Right renal pelvis (tissue), 4 donors: ENCODE data around the gene PPARGC1A. TPM values are rescaled to one million over a fixed set of nuclear protein-coding genes. Genes with fewer than 3 reads are reported as not detected.

Experiments used
- DNase-seq, 4 donors: peaks; one replicate each; pipeline ENCODE4 v3.0.0-alpha.2; 2013; ENCODE audit warnings: low read depth in 4 of 4, low spot score in 3 of 4, missing footprints in 1 of 4
- polyA plus RNA-seq, 4 donors: library from polyadenylated mRNA; unstranded; fragments of 120-200 nt; gene quantifications; one replicate each; pipeline ENCODE4 v1.2.1, GENCODE V29; 2013; ENCODE audit not compliant: insufficient read length in 4 of 4

The PPARGC1A gene
- polyA plus RNA-seq, 4 donors = 25.0 to 35.5 (median 34.2) TPM

DNA sequence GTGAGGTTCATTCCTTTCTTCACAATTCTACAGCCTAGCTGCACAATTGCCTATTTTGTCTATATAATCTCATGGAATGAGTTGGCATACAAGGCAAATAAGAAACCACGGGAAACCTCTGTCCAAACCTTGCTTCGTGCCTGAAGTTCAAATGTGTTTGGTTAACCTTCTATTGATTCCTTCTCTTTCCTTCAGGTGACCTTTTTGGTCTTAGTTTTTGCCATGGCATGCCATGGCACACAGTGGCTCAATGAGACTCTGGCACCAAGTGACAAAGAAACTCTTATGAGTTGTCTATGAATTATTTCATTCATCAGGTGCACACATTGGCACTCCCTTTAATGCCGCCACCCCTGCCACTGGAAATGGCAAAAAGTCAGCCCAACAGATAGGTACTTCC is 101.8 kb downstream of the PPARGC1A start:
- no peak for DNase-seq

DNA sequence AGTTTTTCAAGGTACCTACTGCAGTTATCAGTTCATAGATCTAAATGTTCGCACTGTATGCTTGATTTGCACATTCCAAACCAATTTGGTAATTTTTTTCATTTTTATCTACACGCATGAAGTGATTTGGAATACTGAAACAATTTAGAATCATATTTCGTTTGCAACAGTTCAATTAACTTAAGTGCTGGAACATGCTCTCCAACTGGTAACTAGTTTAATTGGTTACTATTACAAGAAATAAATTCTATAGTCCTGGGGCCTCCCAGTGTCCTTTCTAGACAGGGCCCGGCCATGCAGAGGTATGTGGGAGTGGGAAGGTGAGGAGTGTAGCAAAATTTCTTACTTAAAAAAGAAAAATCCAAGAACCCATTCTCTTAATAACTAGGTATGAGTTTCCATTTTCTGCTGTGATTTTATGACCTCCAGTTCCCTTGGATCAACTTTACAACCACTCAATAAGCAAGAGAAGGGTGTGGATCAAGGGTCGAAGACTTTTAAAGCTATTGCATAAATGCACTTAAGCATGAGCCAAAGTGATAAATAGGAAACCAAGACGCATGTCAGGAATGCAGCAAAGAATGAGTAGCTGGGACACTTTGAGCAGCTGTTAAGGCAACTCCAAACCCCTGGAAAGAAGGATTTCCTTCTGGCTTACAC is 106.9 kb downstream of the PPARGC1A start:
- DNase-seq = no peak

DNA sequence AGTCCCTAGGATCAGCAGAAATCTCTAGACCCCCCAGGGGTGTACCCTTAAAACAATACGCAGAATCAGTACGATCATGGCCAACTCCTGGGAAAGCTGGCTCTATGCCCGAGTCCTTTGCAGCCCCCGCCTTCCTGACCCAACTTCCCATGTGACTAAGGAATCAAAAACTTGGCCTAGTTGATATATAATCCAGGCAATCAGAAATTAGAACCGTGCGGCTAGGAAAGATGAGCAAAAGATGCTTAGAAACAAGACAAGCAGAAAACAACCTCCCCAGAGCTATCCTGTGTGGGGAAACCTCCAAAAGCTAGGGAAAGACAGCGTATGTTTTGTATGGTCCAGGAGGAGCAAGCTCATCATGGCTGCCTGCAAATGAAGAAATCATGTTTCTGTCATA is 110.0 kb downstream of the PPARGC1A start:
- DNase-seq = no peak

- DNase-seq = no peak
These were observed 110.4 kb downstream of the PPARGC1A start for GRCh38 chr4:23779422-23779821.

DNA sequence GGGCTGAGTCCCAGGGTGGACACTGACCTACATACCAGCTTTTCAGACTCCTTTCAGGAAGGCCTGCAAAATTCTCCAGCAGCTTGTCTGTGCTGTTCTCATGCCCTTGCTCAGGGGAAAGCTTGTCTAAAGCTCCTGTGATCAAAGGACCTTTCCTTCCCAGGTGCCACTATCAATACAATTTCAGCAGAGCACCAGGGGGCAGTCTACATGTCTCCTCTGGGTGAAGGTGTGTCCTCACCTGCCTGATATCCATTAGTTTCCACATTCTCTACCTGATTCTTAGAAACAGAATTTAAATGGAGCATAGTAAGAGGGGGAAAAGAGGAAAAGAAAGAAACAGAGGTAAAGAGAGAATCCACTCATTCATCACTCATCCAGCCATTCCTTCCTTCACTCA is 114.2 kb downstream of the PPARGC1A start:
- DNase-seq = no peak

DNA sequence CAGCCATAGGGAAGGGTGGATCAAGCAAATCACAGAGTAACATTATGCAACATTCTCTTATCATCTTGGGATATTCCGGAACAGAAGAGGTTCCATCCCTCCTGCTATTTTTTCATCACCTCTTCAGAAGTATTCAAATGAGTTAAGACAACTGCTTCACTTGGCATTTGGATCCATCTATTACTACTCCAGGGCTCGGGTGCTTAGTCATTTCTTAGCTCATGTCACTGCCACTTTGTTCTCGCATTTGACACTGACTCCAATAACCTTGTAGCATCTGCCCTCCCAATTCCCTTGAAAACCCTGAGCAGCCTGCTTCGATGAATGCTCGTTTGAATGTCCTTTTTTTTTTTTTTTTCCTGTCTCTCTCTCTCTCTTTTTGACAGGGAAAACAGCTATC is 114.9 kb downstream of the PPARGC1A start:
- DNase-seq = no peak

GRCh38 chr4:23773884-23774636 is 115.8 kb downstream of the PPARGC1A start:
- DNase-seq = no peak

DNA sequence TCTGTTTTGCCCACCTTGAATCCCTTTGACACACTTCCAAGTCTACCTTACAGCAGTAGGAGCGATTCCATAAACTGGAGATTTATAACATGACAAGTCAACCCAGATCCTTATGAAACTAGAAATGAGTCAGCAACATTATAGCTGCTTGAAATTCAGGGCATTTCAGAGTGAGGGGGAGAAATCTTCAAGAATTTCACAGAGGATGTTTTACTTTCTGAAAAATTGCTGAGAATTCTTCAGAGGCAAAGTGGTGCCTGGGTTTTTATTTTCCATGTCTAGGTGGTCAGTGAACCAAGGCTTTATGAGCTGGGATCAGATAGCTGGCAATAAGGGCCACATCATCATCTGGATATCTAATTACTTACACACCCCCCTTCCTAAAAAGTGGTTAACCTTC is 119.8 kb downstream of the PPARGC1A start:
- DNase-seq = no peak

GRCh38 chr4:23769406-23769805 is 120.4 kb downstream of the PPARGC1A start:
- no peak for DNase-seq

DNA sequence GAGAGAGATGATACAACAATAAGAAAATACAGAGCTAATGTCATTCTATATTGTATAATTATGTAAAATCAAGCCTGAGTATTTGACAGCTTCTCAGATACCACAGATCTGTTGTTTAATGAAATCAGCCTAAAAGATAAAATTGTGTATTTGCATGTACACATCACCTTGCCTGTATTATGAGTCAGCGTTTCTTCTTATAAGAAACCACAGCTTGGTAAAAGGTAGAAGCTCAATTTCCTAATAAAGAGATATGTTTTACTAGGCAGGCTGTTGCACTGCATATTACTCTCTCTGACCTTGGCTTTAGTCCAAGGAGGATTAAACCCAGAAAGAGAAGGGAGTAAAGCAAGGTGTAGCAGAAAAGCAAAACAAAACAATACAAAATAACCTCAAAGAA is 121.3 kb downstream of the PPARGC1A start:
- no peak for DNase-seq

DNA sequence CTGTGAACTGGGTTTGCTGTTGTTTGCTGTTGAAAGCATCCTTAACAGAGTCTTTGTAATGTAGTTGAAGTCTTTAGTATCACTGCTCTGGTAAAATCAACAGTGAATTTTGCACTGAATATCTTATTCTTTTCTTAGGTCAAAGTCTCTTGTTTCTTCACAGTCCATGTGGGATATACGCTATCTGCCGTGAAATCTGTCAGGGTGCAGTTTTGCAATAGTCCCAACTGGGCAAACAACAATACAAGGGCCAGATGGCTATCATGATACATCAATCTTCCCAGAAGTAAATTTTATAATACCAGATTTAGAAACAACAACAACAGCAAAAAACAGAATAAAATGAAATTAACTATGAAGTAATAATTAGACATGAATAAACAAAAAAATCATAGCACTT is 123.5 kb downstream of the PPARGC1A start:
- no peak for DNase-seq

DNA sequence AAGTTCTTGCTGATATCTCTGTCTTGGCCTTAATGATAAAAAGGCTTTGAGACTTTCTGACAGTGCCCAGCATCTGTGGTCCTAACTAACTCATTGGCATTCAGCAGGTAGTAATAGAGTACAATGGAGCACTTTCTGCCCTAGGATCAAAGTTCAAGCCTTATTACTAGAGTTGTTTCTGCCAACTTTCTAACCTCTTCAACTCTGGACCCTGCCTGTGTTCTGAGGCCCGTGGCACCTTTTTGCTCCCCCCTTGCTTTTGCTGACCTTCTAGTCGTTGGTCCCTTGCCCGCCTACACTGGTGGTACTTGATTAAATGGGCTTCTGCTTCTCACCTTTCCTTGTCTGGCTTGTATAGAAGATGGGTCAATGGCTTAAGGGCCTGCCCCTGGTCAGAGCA is 126.3 kb downstream of the PPARGC1A start:
- no peak for DNase-seq

- no peak for DNase-seq
These were observed 127.3 kb downstream of the PPARGC1A start for GRCh38 chr4:23762551-23762950.

- no peak for DNase-seq
These were observed 130.8 kb downstream of the PPARGC1A start for GRCh38 chr4:23759066-23759465.

DNA sequence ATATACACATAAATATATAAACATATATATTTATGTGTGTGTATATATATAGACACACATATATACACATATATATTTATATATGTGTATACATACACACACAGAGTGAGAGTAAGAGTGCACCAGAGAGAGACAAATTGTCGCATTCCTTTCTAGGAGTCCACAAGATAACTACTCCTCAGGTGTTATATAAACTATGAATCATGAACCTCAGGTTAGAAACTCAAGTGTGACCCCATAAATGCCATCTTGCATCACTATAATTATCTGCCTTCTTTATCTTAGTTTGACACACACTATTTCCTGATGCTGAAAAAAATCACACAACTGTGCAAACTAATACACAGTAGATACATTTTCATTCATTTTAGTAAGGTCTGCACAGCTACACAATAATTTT is 135.2 kb downstream of the PPARGC1A start:
- DNase-seq = no peak

- DNase-seq = no peak
These were observed 139.7 kb downstream of the PPARGC1A start for GRCh38 chr4:23750125-23750524.

- no peak for DNase-seq
These were observed 142.5 kb downstream of the PPARGC1A start for GRCh38 chr4:23747281-23747735.

DNA sequence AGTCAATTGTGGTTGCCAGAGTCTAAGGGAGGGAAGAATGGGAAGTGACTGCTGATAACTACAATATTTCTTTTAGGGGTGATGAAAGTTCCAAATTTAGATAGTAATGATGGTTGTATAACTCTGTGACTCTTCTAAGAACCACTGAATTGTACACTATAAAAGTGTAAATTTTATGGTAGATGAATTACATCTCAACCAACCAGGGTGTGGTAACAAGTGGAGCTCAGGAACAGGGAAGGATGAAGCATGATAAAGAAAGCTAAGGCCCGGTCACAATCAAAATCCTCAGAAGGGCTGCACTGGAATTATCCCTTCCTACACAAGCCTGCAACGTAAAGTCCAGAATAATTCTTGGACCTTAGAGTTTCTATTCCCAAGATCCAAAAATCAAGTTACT is 143.2 kb downstream of the PPARGC1A start:
- DNase-seq = no peak

DNA sequence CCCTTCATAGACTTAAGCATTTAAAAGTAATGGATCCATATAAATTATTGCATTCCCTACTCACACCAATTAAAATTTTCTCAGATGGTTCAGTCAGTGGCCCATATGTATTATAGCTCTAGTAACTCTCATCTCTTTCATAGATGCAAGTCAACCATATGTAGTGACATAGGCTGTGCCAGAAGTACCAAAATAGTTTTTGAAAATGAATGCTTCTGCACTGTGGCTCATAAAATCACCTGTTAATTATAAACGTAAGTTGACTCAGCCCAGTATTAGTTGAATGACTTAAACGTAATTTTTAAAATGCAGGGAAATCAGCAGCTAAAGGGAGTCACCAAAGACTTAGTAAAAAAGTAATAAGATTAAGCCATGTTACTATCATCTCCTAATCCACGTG is 143.8 kb downstream of the PPARGC1A start:
- no peak for DNase-seq

GRCh38 chr4:23745377-23745776 is 144.5 kb downstream of the PPARGC1A start:
- no peak for DNase-seq
